Measurements from ENCODE around the gene ADCY4.
"Not testable (repeated sequence)": the region's sequence is repeated elsewhere in the genome, so short reads cannot be mapped to it uniquely, and the experiment has no call there.

The ADCY4 gene

GRCh38 chr14:24366721-24367513 is 32.0 kb upstream of the ADCY4 start:
- DNase-seq = peak; percentile 25

GRCh38 chr14:24366413-24366720 is 31.5 kb upstream of the ADCY4 start:
- DNase-seq = no peak

GRCh38 chr14:24365600-24366412 is 30.9 kb upstream of the ADCY4 start:
- peak; percentile 74 for DNase-seq

GRCh38 chr14:24364841-24365240 is 30.0 kb upstream of the ADCY4 start:
- DNase-seq = no peak

- no peak for DNase-seq
Observed at GRCh38 chr14:24363401-24363800, 28.5 kb upstream of the ADCY4 start.

- no peak for DNase-seq
Observed at GRCh38 chr14:24362241-24362960, 27.5 kb upstream of the ADCY4 start.

GRCh38 chr14:24361326-24361725 is 26.5 kb upstream of the ADCY4 start:
- DNase-seq = no peak

- DNase-seq = no peak
Observed at GRCh38 chr14:24360281-24360680, 25.4 kb upstream of the ADCY4 start.

GRCh38 chr14:24356208-24356607 is 21.3 kb upstream of the ADCY4 start:
- DNase-seq = no peak

GRCh38 chr14:24355009-24355408 is 20.1 kb upstream of the ADCY4 start:
- no peak for DNase-seq

- not testable (repeated sequence) for DNase-seq
Observed at GRCh38 chr14:24354482-24354825, 19.6 kb upstream of the ADCY4 start.

GRCh38 chr14:24353559-24354481 is 18.9 kb upstream of the ADCY4 start:
- DNase-seq = no peak

GRCh38 chr14:24351517-24351916 is 16.6 kb upstream of the ADCY4 start:
- no peak for DNase-seq

GRCh38 chr14:24349742-24350141 is 14.9 kb upstream of the ADCY4 start:
- no peak for DNase-seq

- no peak for DNase-seq
Observed at GRCh38 chr14:24348186-24348585, 13.3 kb upstream of the ADCY4 start.

GRCh38 chr14:24347134-24347533 is 12.3 kb upstream of the ADCY4 start:
- DNase-seq = no peak

GRCh38 chr14:24343795-24344660 is 9.2 kb upstream of the ADCY4 start:
- DNase-seq = no peak

GRCh38 chr14:24342889-24343288 is 8.0 kb upstream of the ADCY4 start:
- DNase-seq = no peak

GRCh38 chr14:24340606-24341005 is 5.7 kb upstream of the ADCY4 start:
- no peak for DNase-seq

GRCh38 chr14:24339284-24340151 is 4.6 kb upstream of the ADCY4 start, which contains the start of gene RIPK3:
RIPK3 (minus strand) TSS chr14:24339991; CDS start chr14:24339826, 165 bp downstream.
- peak; percentile 85 for DNase-seq
